ENCODE results near the gene IPO5.

DNA sequence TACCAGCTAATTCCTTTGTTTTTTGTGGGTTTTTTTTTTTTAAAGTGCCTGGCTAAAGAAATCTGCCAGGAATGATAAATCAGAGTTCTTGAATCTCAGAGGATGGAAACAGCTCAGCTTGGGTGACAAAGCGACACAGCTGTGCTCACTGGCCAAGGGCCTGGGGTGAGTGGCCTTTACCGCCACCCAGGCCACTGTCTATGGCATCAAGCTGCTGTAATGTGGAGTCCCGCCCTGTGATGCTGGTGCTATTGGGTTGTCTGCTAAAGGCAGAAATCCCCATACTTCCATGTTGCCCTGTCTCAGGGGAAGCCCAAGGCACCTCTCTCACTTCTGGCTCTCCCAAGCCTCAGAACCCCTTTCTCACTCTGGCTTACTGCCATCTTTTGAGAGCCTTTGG, 106.8 kb downstream of the IPO5 start:
- TF ChIP-seq CTCF (IDR thresholded peaks at IDR 0.05) (no peak), POLR2A (IDR thresholded peaks at IDR 0.05) (no peak), EP300 (IDR thresholded peaks at IDR 0.05) (no peak), POLR2AphosphoS5 (IDR thresholded peaks at IDR 0.05) (no peak)

Measured in sigmoid colon (tissue), 4 donors.